ENCODE results near the gene FRYL. TPM values are rescaled to one million over a fixed set of nuclear protein-coding genes. Genes with fewer than 3 reads are reported as not detected.
"Not testable (repeated sequence)": the region's sequence is repeated elsewhere in the genome, so short reads cannot be mapped to it uniquely, and the experiment has no call there.

Gene FRYL
- total RNA-seq, 1 donor from 2014 or later: 65.5 TPM

DNA sequence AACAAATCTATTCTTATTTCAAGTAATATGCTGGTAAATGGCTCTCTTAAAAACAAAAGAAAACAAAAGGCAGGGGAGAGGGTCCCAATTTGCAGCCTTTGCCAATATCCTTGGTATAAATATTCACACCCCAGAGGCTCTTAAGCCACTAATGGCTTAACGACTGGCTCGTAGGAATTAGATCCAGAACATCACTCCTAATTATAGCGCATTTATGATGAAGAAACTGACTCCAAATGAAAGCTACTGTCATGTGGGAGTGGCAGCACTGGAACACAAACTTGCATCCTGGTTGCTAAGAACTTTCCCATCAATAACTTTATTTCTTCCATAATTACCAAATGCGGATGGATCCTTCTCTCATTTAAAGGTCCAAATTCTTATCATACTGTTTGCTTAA, 138.7 kb downstream of the FRYL start:
- Mint-ChIP-seq H3K9me3 (ENCODE audit: low read depth) (peaks cover 3% of the 10 kb centered on the region), H3K27ac (no peak overlapping the region), H3K4me3 (ENCODE audit: low read depth) (no peak overlapping the region), H3K27me3 (no peaks in the 10 kb centered on the region), H3K4me1 (ENCODE audit: low read depth) (no peaks in the 10 kb centered on the region), H3K36me3 (ENCODE audit: insufficient read depth) (peaks cover 4% of the 10 kb centered on the region)
- DNase-seq (ENCODE audit: low spot score, unreplicated experiment): no peak
- TF ChIP-seq, protein P1, sequence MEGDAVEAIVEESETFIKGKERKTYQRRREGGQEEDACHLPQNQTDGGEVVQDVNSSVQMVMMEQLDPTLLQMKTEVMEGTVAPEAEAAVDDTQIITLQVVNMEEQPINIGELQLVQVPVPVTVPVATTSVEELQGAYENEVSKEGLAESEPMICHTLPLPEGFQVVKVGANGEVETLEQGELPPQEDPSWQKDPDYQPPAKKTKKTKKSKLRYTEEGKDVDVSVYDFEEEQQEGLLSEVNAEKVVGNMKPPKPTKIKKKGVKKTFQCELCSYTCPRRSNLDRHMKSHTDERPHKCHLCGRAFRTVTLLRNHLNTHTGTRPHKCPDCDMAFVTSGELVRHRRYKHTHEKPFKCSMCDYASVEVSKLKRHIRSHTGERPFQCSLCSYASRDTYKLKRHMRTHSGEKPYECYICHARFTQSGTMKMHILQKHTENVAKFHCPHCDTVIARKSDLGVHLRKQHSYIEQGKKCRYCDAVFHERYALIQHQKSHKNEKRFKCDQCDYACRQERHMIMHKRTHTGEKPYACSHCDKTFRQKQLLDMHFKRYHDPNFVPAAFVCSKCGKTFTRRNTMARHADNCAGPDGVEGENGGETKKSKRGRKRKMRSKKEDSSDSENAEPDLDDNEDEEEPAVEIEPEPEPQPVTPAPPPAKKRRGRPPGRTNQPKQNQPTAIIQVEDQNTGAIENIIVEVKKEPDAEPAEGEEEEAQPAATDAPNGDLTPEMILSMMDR (IDR thresholded peaks at IDR 0.05; ENCODE audit: unreplicated experiment): no peak

DNA sequence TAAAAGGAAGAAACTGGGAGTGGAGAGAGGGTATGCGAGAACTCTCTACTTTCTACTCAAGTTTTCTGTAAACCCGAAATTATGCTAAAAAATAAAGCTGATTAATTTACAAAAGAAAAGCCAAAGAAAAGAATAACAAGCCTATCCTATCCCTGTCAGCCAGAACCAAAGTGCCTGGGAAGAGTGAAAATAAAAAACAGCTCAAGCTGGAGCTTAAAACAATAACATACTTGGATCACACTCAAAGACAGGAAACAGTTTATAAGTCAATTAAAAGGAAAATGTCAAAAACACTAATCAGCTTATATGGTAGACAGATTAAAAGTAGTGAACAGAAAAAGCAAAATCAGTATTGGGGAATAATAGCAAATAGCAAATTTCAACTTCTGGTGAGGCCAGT, 139.4 kb downstream of the FRYL start:
- no peaks in the 10 kb centered on the region for H3K27me3 Mint-ChIP-seq
- H3K4me1 Mint-ChIP-seq (ENCODE audit: low read depth): no peaks in the 10 kb centered on the region
- no peak overlapping the region for H3K4me3 Mint-ChIP-seq (ENCODE audit: low read depth)
- DNase-seq (ENCODE audit: low spot score, unreplicated experiment): no peak
- TF ChIP-seq, protein P1 (IDR thresholded peaks at IDR 0.05; ENCODE audit: unreplicated experiment): no peak
- peaks cover 3% of the 10 kb centered on the region for H3K9me3 Mint-ChIP-seq (ENCODE audit: low read depth)
- no peak overlapping the region for H3K27ac Mint-ChIP-seq
- peaks cover 4% of the 10 kb centered on the region for H3K36me3 Mint-ChIP-seq (ENCODE audit: insufficient read depth)

DNA sequence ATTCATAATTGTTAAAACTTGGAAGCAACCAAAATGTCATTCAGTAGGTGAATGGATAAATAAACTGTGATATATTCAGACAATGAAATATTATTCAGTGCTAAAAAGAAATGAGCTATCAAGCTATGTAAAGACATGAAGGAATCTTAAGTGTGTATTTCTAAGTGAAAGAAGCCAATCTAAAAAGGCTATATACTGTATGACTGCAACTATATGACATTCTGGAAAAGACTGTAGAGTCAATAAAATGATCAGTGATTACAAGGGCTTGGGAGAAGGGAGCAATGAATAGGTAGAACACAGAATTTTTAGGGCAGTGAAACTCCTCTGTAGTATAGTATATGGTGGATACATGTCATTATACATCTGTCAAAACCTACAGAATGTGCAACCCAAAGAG, 139.9 kb downstream of the FRYL start:
- TF ChIP-seq, protein P1 (IDR thresholded peaks at IDR 0.05; ENCODE audit: unreplicated experiment): no peak
- H3K27me3 Mint-ChIP-seq: no peaks in the 10 kb centered on the region
- no peaks in the 10 kb centered on the region for H3K4me1 Mint-ChIP-seq (ENCODE audit: low read depth)
- DNase-seq (ENCODE audit: low spot score, unreplicated experiment): no peak
- H3K36me3 Mint-ChIP-seq (ENCODE audit: insufficient read depth): peaks cover 4% of the 10 kb centered on the region
- no peak overlapping the region for H3K27ac Mint-ChIP-seq
- no peak overlapping the region for H3K4me3 Mint-ChIP-seq (ENCODE audit: low read depth)
- peaks cover 3% of the 10 kb centered on the region for H3K9me3 Mint-ChIP-seq (ENCODE audit: low read depth)

DNA sequence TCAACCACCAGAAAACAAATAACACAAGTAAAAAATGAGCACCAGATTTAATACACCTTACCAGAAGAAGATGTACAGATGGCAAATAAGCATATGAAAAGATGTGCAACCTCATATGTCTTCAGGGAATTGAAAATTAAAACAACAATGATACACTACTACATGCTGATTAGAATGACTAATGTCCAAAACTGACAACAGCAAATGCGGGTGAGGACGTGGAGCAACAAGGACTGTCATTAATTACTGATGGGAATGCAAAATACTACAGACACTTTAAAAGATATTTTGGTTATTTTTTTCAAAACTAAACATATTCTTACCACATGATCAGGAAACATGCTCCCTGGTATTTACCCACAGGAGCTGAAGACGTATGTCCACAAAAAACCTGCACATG, 140.3 kb downstream of the FRYL start:
- H3K36me3 Mint-ChIP-seq (ENCODE audit: insufficient read depth): peaks cover 4% of the 10 kb centered on the region
- TF ChIP-seq, protein P1 (IDR thresholded peaks at IDR 0.05; ENCODE audit: unreplicated experiment): no peak
- no peaks in the 10 kb centered on the region for H3K27me3 Mint-ChIP-seq
- peaks cover 3% of the 10 kb centered on the region for H3K9me3 Mint-ChIP-seq (ENCODE audit: low read depth)
- H3K27ac Mint-ChIP-seq: no peak overlapping the region
- DNase-seq (ENCODE audit: low spot score, unreplicated experiment): no peak
- no peak overlapping the region for H3K4me3 Mint-ChIP-seq (ENCODE audit: low read depth)
- H3K4me1 Mint-ChIP-seq (ENCODE audit: low read depth): no peaks in the 10 kb centered on the region

DNA sequence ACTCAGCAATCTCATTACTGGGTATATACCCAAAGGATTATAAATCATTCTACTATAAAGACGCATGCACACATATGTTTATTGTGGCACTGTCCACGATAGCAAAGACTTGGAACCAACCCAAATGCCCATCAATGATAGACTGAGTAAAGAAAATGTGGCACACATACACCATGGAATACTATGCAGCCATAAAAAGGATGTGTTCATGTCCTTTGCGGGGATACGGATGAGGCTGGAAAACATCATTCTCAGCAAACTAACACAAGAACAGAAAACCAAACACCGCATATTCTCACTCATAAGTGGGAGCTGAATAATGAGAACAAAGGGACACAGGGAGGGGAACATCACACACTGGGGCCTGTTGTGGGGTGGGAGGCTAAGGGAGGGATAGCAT, 141.5 kb downstream of the FRYL start:
- H3K27ac Mint-ChIP-seq; H3K36me3 Mint-ChIP-seq (ENCODE audit: insufficient read depth); H3K9me3 Mint-ChIP-seq (ENCODE audit: low read depth); DNase-seq (ENCODE audit: low spot score, unreplicated experiment); H3K4me3 Mint-ChIP-seq (ENCODE audit: low read depth); H3K4me1 Mint-ChIP-seq (ENCODE audit: low read depth); H3K27me3 Mint-ChIP-seq: not testable (repeated sequence)

DNA sequence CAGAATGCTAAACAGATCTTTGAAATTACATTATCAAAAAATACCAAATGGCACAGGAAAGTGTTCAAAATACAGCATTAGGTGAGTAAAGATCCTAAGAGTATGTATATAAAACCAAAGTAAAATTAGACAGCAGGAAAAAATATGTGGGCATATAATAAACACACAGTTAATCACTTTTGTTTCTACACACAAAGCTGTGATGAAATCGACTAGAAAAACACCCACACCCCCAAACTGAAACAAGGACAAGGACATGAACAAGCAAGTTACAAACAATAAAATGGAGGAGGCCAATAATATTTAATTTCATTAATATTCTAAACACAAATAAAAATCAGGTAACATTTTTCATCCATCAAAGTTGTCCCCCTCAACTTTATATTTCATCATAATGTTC, 143.2 kb downstream of the FRYL start:
- no peak for DNase-seq (ENCODE audit: low spot score, unreplicated experiment)
- H3K4me1 Mint-ChIP-seq (ENCODE audit: low read depth): no peaks in the 10 kb centered on the region
- no peaks in the 10 kb centered on the region for H3K27me3 Mint-ChIP-seq
- TF ChIP-seq, protein P1 (IDR thresholded peaks at IDR 0.05; ENCODE audit: unreplicated experiment): no peak
- no peak overlapping the region for H3K4me3 Mint-ChIP-seq (ENCODE audit: low read depth)
- H3K9me3 Mint-ChIP-seq (ENCODE audit: low read depth): peaks cover 3% of the 10 kb centered on the region
- peaks cover 4% of the 10 kb centered on the region for H3K36me3 Mint-ChIP-seq (ENCODE audit: insufficient read depth)
- H3K27ac Mint-ChIP-seq: no peak overlapping the region
